ENCODE data around the gene PERCC1.
"Not testable (repeated sequence)": the region's sequence is repeated elsewhere in the genome, so short reads cannot be mapped to it uniquely, and the experiment has no call there.

The PERCC1 gene

GRCh38 chr16:1434644-1435592 lies 4.0 kb downstream of the PERCC1 start:
- Histone ChIP-seq H3K4me1 (ENCODE audit: control insufficient read depth, insufficient read depth, low read length, unreplicated experiment) (no peaks in the 10 kb centered on the region), H2AFZ (ENCODE audit: low read length, unreplicated experiment) (no peak overlapping the region), H3K79me2 (ENCODE audit: control insufficient read depth, insufficient read depth, low read length, unreplicated experiment) (no peaks in the 10 kb centered on the region), H3K36me3 (ENCODE audit: insufficient read depth, low read length) (no peaks in the 10 kb centered on the region), H3K27ac (ENCODE audit: low read depth, low read length) (no peak overlapping the region), H3K27me3 (ENCODE audit: insufficient read depth, low read length) (no peaks in the 10 kb centered on the region), H3K4me3 (ENCODE audit: low read depth, low read length) (no peak overlapping the region)

GRCh38 chr16:1435921-1436697 lies 5.2 kb downstream of the PERCC1 start:
- Histone ChIP-seq H3K4me1 (ENCODE audit: control insufficient read depth, insufficient read depth, low read length, unreplicated experiment) (no peaks in the 10 kb centered on the region), H3K36me3 (ENCODE audit: insufficient read depth, low read length) (no peaks in the 10 kb centered on the region), H3K27ac (ENCODE audit: low read depth, low read length) (no peak overlapping the region), H3K27me3 (ENCODE audit: insufficient read depth, low read length) (no peaks in the 10 kb centered on the region), H3K79me2 (ENCODE audit: control insufficient read depth, insufficient read depth, low read length, unreplicated experiment) (no peaks in the 10 kb centered on the region), H3K4me3 (ENCODE audit: low read depth, low read length) (no peak overlapping the region), H2AFZ (ENCODE audit: low read length, unreplicated experiment) (no peak overlapping the region)

GRCh38 chr16:1436731-1437355 lies 6.0 kb downstream of the PERCC1 start:
- Histone ChIP-seq H3K27me3 (ENCODE audit: insufficient read depth, low read length) (no peaks in the 10 kb centered on the region), H3K4me3 (ENCODE audit: low read depth, low read length) (no peak overlapping the region), H3K27ac (ENCODE audit: low read depth, low read length) (no peak overlapping the region), H2AFZ (ENCODE audit: low read length, unreplicated experiment) (no peak overlapping the region), H3K79me2 (ENCODE audit: control insufficient read depth, insufficient read depth, low read length, unreplicated experiment) (no peaks in the 10 kb centered on the region), H3K4me1 (ENCODE audit: control insufficient read depth, insufficient read depth, low read length, unreplicated experiment) (no peaks in the 10 kb centered on the region), H3K36me3 (ENCODE audit: insufficient read depth, low read length) (no peaks in the 10 kb centered on the region)

GRCh38 chr16:1437606-1438005 lies 6.7 kb downstream of the PERCC1 start:
- H2AFZ ChIP-seq (ENCODE audit: low read length, unreplicated experiment), result no peak overlapping the region
- no peak overlapping the region for H3K27ac ChIP-seq (ENCODE audit: low read depth, low read length)
- no peaks in the 10 kb centered on the region for H3K36me3 ChIP-seq (ENCODE audit: insufficient read depth, low read length)
- H3K4me1 ChIP-seq (ENCODE audit: control insufficient read depth, insufficient read depth, low read length, unreplicated experiment), result no peaks in the 10 kb centered on the region
- no peak overlapping the region for H3K4me3 ChIP-seq (ENCODE audit: low read depth, low read length)
- H3K27me3 ChIP-seq (ENCODE audit: insufficient read depth, low read length), result no peaks in the 10 kb centered on the region
- H3K79me2 ChIP-seq (ENCODE audit: control insufficient read depth, insufficient read depth, low read length, unreplicated experiment), result no peaks in the 10 kb centered on the region

GRCh38 chr16:1438229-1439057 lies 7.6 kb downstream of the PERCC1 start:
- no peak overlapping the region for H3K4me3 ChIP-seq (ENCODE audit: low read depth, low read length)
- no peak overlapping the region for H3K27ac ChIP-seq (ENCODE audit: low read depth, low read length)
- H3K27me3 ChIP-seq (ENCODE audit: insufficient read depth, low read length), result no peaks in the 10 kb centered on the region
- H3K79me2 ChIP-seq (ENCODE audit: control insufficient read depth, insufficient read depth, low read length, unreplicated experiment), result no peaks in the 10 kb centered on the region
- H2AFZ ChIP-seq (ENCODE audit: low read length, unreplicated experiment), result no peak overlapping the region
- H3K4me1 ChIP-seq (ENCODE audit: control insufficient read depth, insufficient read depth, low read length, unreplicated experiment), result no peaks in the 10 kb centered on the region
- H3K36me3 ChIP-seq (ENCODE audit: insufficient read depth, low read length), result no peaks in the 10 kb centered on the region

GRCh38 chr16:1439058-1439698 lies 8.3 kb downstream of the PERCC1 start:
- no peak overlapping the region for H3K27ac ChIP-seq (ENCODE audit: low read depth, low read length)

GRCh38 chr16:1439699-1440074 lies 8.8 kb downstream of the PERCC1 start:
- H3K4me1 ChIP-seq (ENCODE audit: control insufficient read depth, insufficient read depth, low read length, unreplicated experiment); H3K79me2 ChIP-seq (ENCODE audit: control insufficient read depth, insufficient read depth, low read length, unreplicated experiment); H3K36me3 ChIP-seq (ENCODE audit: insufficient read depth, low read length); H3K4me3 ChIP-seq (ENCODE audit: low read depth, low read length); H2AFZ ChIP-seq (ENCODE audit: low read length, unreplicated experiment); H3K27me3 ChIP-seq (ENCODE audit: insufficient read depth, low read length); H3K27ac ChIP-seq (ENCODE audit: low read depth, low read length): not testable (repeated sequence)

More at GRCh38 chr16:1439058-1439698, 8.3 kb downstream of the PERCC1 start:
- H3K4me1 ChIP-seq (ENCODE audit: control insufficient read depth, insufficient read depth, low read length, unreplicated experiment), result no peaks in the 10 kb centered on the region
- H3K79me2 ChIP-seq (ENCODE audit: control insufficient read depth, insufficient read depth, low read length, unreplicated experiment), result no peaks in the 10 kb centered on the region
- H3K36me3 ChIP-seq (ENCODE audit: insufficient read depth, low read length), result no peaks in the 10 kb centered on the region
- H3K4me3 ChIP-seq (ENCODE audit: low read depth, low read length), result no peak overlapping the region
- no peaks in the 10 kb centered on the region for H3K27me3 ChIP-seq (ENCODE audit: insufficient read depth, low read length)
- no peak overlapping the region for H2AFZ ChIP-seq (ENCODE audit: low read length, unreplicated experiment)

GRCh38 chr16:1441391-1441829 lies 10.5 kb downstream of the PERCC1 start:
- Histone ChIP-seq H3K4me1 (ENCODE audit: control insufficient read depth, insufficient read depth, low read length, unreplicated experiment) (no peaks in the 10 kb centered on the region), H3K27ac (ENCODE audit: low read depth, low read length) (no peak overlapping the region), H3K27me3 (ENCODE audit: insufficient read depth, low read length) (no peaks in the 10 kb centered on the region), H3K4me3 (ENCODE audit: low read depth, low read length) (no peak overlapping the region), H3K36me3 (ENCODE audit: insufficient read depth, low read length) (no peaks in the 10 kb centered on the region), H2AFZ (ENCODE audit: low read length, unreplicated experiment) (no peak overlapping the region), H3K79me2 (ENCODE audit: control insufficient read depth, insufficient read depth, low read length, unreplicated experiment) (no peaks in the 10 kb centered on the region)

GRCh38 chr16:1442697-1443096 lies 11.8 kb downstream of the PERCC1 start:
- no peak overlapping the region for H3K4me3 ChIP-seq (ENCODE audit: low read depth, low read length)
- H3K36me3 ChIP-seq (ENCODE audit: insufficient read depth, low read length), result no peaks in the 10 kb centered on the region
- no peaks in the 10 kb centered on the region for H3K4me1 ChIP-seq (ENCODE audit: control insufficient read depth, insufficient read depth, low read length, unreplicated experiment)
- H3K79me2 ChIP-seq (ENCODE audit: control insufficient read depth, insufficient read depth, low read length, unreplicated experiment), result no peaks in the 10 kb centered on the region
- no peak overlapping the region for H2AFZ ChIP-seq (ENCODE audit: low read length, unreplicated experiment)
- H3K27me3 ChIP-seq (ENCODE audit: insufficient read depth, low read length), result no peaks in the 10 kb centered on the region
- no peak overlapping the region for H3K27ac ChIP-seq (ENCODE audit: low read depth, low read length)
